ENCODE data around the gene SCML1. TPM values are rescaled to one million over a fixed set of nuclear protein-coding genes. Genes with fewer than 3 reads are reported as not detected.

SCML1 gene
- total RNA-seq, 1 experiment from 2014 or later = 14.1 TPM

GRCh38 chrX:17744896-17745523, 7.7 kb downstream of the SCML1 start:
- CTCF ChIA-PET = interaction anchor here (0.5 to 1.4 kb wide), 15 partner anchors 7 to 1618 kb away, joined by 3 to 8 read pairs (median 3); no protein-coding TSS in a partner anchor
- TF ChIP-seq CTCF (IDR thresholded peaks at IDR 0.05; ENCODE audit: unreplicated experiment) = peak; percentile 43
- no TSS peak for BruUV-seq (replicated peaks)
- Mint-ChIP-seq H3K9me3 (ENCODE audit: unreplicated experiment) (no peaks in the 10 kb centered on the region), H3K27ac (ENCODE audit: low read depth, unreplicated experiment) (no peak overlapping the region), H3K4me3 (ENCODE audit: unreplicated experiment) (no peak overlapping the region), H3K27me3 (ENCODE audit: insufficient read depth, unreplicated experiment) (peaks cover 40% of the 10 kb centered on the region), H3K36me3 (ENCODE audit: insufficient read depth, unreplicated experiment) (no peaks in the 10 kb centered on the region), H3K4me1 (ENCODE audit: insufficient read depth, unreplicated experiment) (peaks cover 4% of the 10 kb centered on the region)
- intact Hi-C loops (cut with micrococcal nuclease) = loop anchor here (1.0 to 10.0 kb wide), 2 partner anchors 465 to 1590 kb away; no protein-coding TSS in a partner anchor
- DNase-seq (ENCODE audit: unreplicated experiment) = peak; percentile 14
- POLR2A ChIA-PET = interaction anchor here (0.5 kb wide), 1 partner anchor 665 kb away, joined by 3 read pairs; no protein-coding TSS in a partner anchor

GRCh38 chrX:17747692-17748091, 10.4 kb downstream of the SCML1 start:
- POLR2A ChIA-PET = no interaction called here
- no peak for TF ChIP-seq CTCF (IDR thresholded peaks at IDR 0.05; ENCODE audit: unreplicated experiment)
- Mint-ChIP-seq H3K36me3 (ENCODE audit: insufficient read depth, unreplicated experiment) (peaks cover 16% of the 10 kb centered on the region), H3K4me1 (ENCODE audit: insufficient read depth, unreplicated experiment) (no peaks in the 10 kb centered on the region), H3K4me3 (ENCODE audit: unreplicated experiment) (no peak overlapping the region), H3K27ac (ENCODE audit: low read depth, unreplicated experiment) (no peak overlapping the region), H3K9me3 (ENCODE audit: unreplicated experiment) (no peaks in the 10 kb centered on the region), H3K27me3 (ENCODE audit: insufficient read depth, unreplicated experiment) (peaks cover 62% of the 10 kb centered on the region)
- no peak for DNase-seq (ENCODE audit: unreplicated experiment)
- intact Hi-C loops (cut with micrococcal nuclease) = loop anchor here (10.0 kb wide), 1 partner anchor 1587 kb away; no protein-coding TSS in a partner anchor
- CTCF ChIA-PET = interaction anchor here (0.5 to 1.2 kb wide), 4 partner anchors 9 to 642 kb away, joined by 3 to 4 read pairs (median 3); no protein-coding TSS in a partner anchor
- BruUV-seq (replicated peaks) = no TSS peak

- Mint-ChIP-seq H3K36me3 (ENCODE audit: insufficient read depth, unreplicated experiment) (peaks cover 20% of the 10 kb centered on the region), H3K27ac (ENCODE audit: low read depth, unreplicated experiment) (no peak overlapping the region), H3K27me3 (ENCODE audit: insufficient read depth, unreplicated experiment) (peaks cover 62% of the 10 kb centered on the region), H3K4me3 (ENCODE audit: unreplicated experiment) (no peak overlapping the region), H3K4me1 (ENCODE audit: insufficient read depth, unreplicated experiment) (no peaks in the 10 kb centered on the region), H3K9me3 (ENCODE audit: unreplicated experiment) (no peaks in the 10 kb centered on the region)
- no peak for DNase-seq (ENCODE audit: unreplicated experiment)
- ChIA-PET POLR2A (interaction anchor here (0.6 to 1.3 kb wide), 2 partner anchors 11 to 235 kb away, joined by 5 read pairs; partner anchors contain the start of gene SCML1), CTCF (interaction anchor here (0.5 to 2.5 kb wide), 4 partner anchors 8 to 857 kb away, joined by 3 to 14 read pairs (median 4); no protein-coding TSS in a partner anchor)
- intact Hi-C loops (cut with micrococcal nuclease) = loop anchor here (10.0 kb wide), 1 partner anchor 1586 kb away; no protein-coding TSS in a partner anchor
- BruUV-seq (replicated peaks) = no TSS peak
- no peak for TF ChIP-seq CTCF (IDR thresholded peaks at IDR 0.05; ENCODE audit: unreplicated experiment)
These were observed 11.4 kb downstream of the SCML1 start for GRCh38 chrX:17748684-17749083.

GRCh38 chrX:17750436-17750835, 13.1 kb downstream of the SCML1 start:
- Mint-ChIP-seq H3K4me3 (ENCODE audit: unreplicated experiment) (no peak overlapping the region), H3K27ac (ENCODE audit: low read depth, unreplicated experiment) (no peak overlapping the region), H3K27me3 (ENCODE audit: insufficient read depth, unreplicated experiment) (peaks cover 62% of the 10 kb centered on the region), H3K36me3 (ENCODE audit: insufficient read depth, unreplicated experiment) (peaks cover 20% of the 10 kb centered on the region), H3K9me3 (ENCODE audit: unreplicated experiment) (no peaks in the 10 kb centered on the region), H3K4me1 (ENCODE audit: insufficient read depth, unreplicated experiment) (no peaks in the 10 kb centered on the region)
- no peak for TF ChIP-seq CTCF (IDR thresholded peaks at IDR 0.05; ENCODE audit: unreplicated experiment)
- ChIA-PET POLR2A (no interaction called here), CTCF (interaction anchor here (0.5 to 2.5 kb wide), 4 partner anchors 19 to 1656 kb away, joined by 3 to 14 read pairs (median 3); no protein-coding TSS in a partner anchor)
- DNase-seq (ENCODE audit: unreplicated experiment) = no peak
- BruUV-seq (replicated peaks) = no TSS peak
- intact Hi-C loops (cut with micrococcal nuclease) = no loop called here
